ENCODE results near the gene GPER1.
"Not testable (repeated sequence)": the region's sequence is repeated elsewhere in the genome, so short reads cannot be mapped to it uniquely, and the experiment has no call there.

Gene GPER1

GRCh38 chr7:1112625-1113547 lies 25.0 kb downstream of the GPER1 start:
- Histone ChIP-seq H3K79me1 (ENCODE audit: low read length) (no peaks in the 10 kb centered on the region), H2AK5ac (ENCODE audit: low read length) (no peak overlapping the region), H3K56ac (ENCODE audit: low read length) (no peak overlapping the region), H3K27ac (ENCODE audit: low read depth, low read length) (no peak overlapping the region), H4K8ac (ENCODE audit: low read depth, low read length) (no peak overlapping the region), H3K18ac (ENCODE audit: low read length) (no peak overlapping the region), H3K4ac (ENCODE audit: low read depth, low read length) (no peak overlapping the region), H3K23ac (ENCODE audit: low read length) (no peak overlapping the region), H4K5ac (ENCODE audit: low read length) (no peak overlapping the region), H2BK15ac (replicated peaks; ENCODE audit: low read depth) (no peak overlapping the region), H3K4me1 (ENCODE audit: control insufficient read depth, low read depth, low read length) (no peaks in the 10 kb centered on the region), H3K79me2 (ENCODE audit: control insufficient read depth, insufficient read depth, low read length) (no peaks in the 10 kb centered on the region), H2BK120ac (ENCODE audit: low read depth, low read length) (no peak overlapping the region), H3K9ac (ENCODE audit: low read length) (no peak overlapping the region), H3K27me3 (ENCODE audit: insufficient read depth, low read length, poor library complexity) (no peaks in the 10 kb centered on the region), H3K36me3 (ENCODE audit: control insufficient read depth, insufficient read depth, low read length) (no peaks in the 10 kb centered on the region), H3K4me3 (ENCODE audit: low read length) (no peak overlapping the region), H2BK5ac (ENCODE audit: low read length) (no peak overlapping the region), H3K4me2 (ENCODE audit: low read length) (no peak overlapping the region)
- no CpG with 5 or more reads among the region's 43 CpGs for WGBS (ENCODE audit: extremely low coverage, insufficient coverage, low lambda C conversion rate)
- DNase-seq, result no peak

GRCh38 chr7:1113548-1113885 lies 25.6 kb downstream of the GPER1 start:
- DNase-seq, result no peak

GRCh38 chr7:1114088-1114487 lies 26.2 kb downstream of the GPER1 start:
- Histone ChIP-seq H4K8ac (ENCODE audit: low read depth, low read length) (no peak overlapping the region), H2BK120ac (ENCODE audit: low read depth, low read length) (no peak overlapping the region), H3K23ac (ENCODE audit: low read length) (no peak overlapping the region), H3K4me1 (ENCODE audit: control insufficient read depth, low read depth, low read length) (no peaks in the 10 kb centered on the region), H3K4ac (ENCODE audit: low read depth, low read length) (no peak overlapping the region), H3K79me1 (ENCODE audit: low read length) (no peaks in the 10 kb centered on the region), H3K4me2 (ENCODE audit: low read length) (no peak overlapping the region), H3K18ac (ENCODE audit: low read length) (no peak overlapping the region), H2BK15ac (replicated peaks; ENCODE audit: low read depth) (no peak overlapping the region), H2AK5ac (ENCODE audit: low read length) (no peak overlapping the region), H3K9ac (ENCODE audit: low read length) (no peak overlapping the region), H3K27ac (ENCODE audit: low read depth, low read length) (no peak overlapping the region), H3K36me3 (ENCODE audit: control insufficient read depth, insufficient read depth, low read length) (no peaks in the 10 kb centered on the region), H3K4me3 (ENCODE audit: low read length) (no peak overlapping the region), H3K79me2 (ENCODE audit: control insufficient read depth, insufficient read depth, low read length) (no peaks in the 10 kb centered on the region), H2BK5ac (ENCODE audit: low read length) (no peak overlapping the region), H3K56ac (ENCODE audit: low read length) (no peak overlapping the region), H3K27me3 (ENCODE audit: insufficient read depth, low read length, poor library complexity) (no peaks in the 10 kb centered on the region), H4K5ac (ENCODE audit: low read length) (no peak overlapping the region)
- no peak for DNase-seq
- WGBS (ENCODE audit: extremely low coverage, insufficient coverage, low lambda C conversion rate), result no CpG with 5 or more reads among the region's 13 CpGs

More at GRCh38 chr7:1113548-1113885, 25.6 kb downstream of the GPER1 start:
- Histone ChIP-seq H2BK120ac (ENCODE audit: low read depth, low read length) (no peak overlapping the region), H3K79me1 (ENCODE audit: low read length) (no peaks in the 10 kb centered on the region), H3K4me1 (ENCODE audit: control insufficient read depth, low read depth, low read length) (no peaks in the 10 kb centered on the region), H2AK5ac (ENCODE audit: low read length) (no peak overlapping the region), H3K27me3 (ENCODE audit: insufficient read depth, low read length, poor library complexity) (no peaks in the 10 kb centered on the region), H2BK15ac (replicated peaks; ENCODE audit: low read depth) (no peak overlapping the region), H3K4me3 (ENCODE audit: low read length) (no peak overlapping the region), H2BK5ac (ENCODE audit: low read length) (no peak overlapping the region), H3K9ac (ENCODE audit: low read length) (no peak overlapping the region), H3K27ac (ENCODE audit: low read depth, low read length) (no peak overlapping the region), H4K8ac (ENCODE audit: low read depth, low read length) (no peak overlapping the region), H3K4me2 (ENCODE audit: low read length) (no peak overlapping the region), H3K36me3 (ENCODE audit: control insufficient read depth, insufficient read depth, low read length) (no peaks in the 10 kb centered on the region), H3K79me2 (ENCODE audit: control insufficient read depth, insufficient read depth, low read length) (no peaks in the 10 kb centered on the region), H3K18ac (ENCODE audit: low read length) (no peak overlapping the region), H3K23ac (ENCODE audit: low read length) (no peak overlapping the region), H3K4ac (ENCODE audit: low read depth, low read length) (no peak overlapping the region), H4K5ac (ENCODE audit: low read length) (no peak overlapping the region), H3K56ac (ENCODE audit: low read length) (no peak overlapping the region)
- WGBS (ENCODE audit: extremely low coverage, insufficient coverage, low lambda C conversion rate), result no CpG with 5 or more reads among the region's 18 CpGs

GRCh38 chr7:1114505-1114904 lies 26.6 kb downstream of the GPER1 start:
- no peaks in the 10 kb centered on the region for H3K79me2 ChIP-seq (ENCODE audit: control insufficient read depth, insufficient read depth, low read length)
- H3K27me3 ChIP-seq (ENCODE audit: insufficient read depth, low read length, poor library complexity), result no peaks in the 10 kb centered on the region
- H3K4me1 ChIP-seq (ENCODE audit: control insufficient read depth, low read depth, low read length), result no peaks in the 10 kb centered on the region
- no peak overlapping the region for H2BK120ac ChIP-seq (ENCODE audit: low read depth, low read length)
- H3K9ac ChIP-seq (ENCODE audit: low read length), result no peak overlapping the region
- no CpG with 5 or more reads among the region's 19 CpGs for WGBS (ENCODE audit: extremely low coverage, insufficient coverage, low lambda C conversion rate)
- H3K4me3 ChIP-seq (ENCODE audit: low read length), result no peak overlapping the region
- no peaks in the 10 kb centered on the region for H3K79me1 ChIP-seq (ENCODE audit: low read length)
- no peak overlapping the region for H3K27ac ChIP-seq (ENCODE audit: low read depth, low read length)
- H2BK15ac ChIP-seq (replicated peaks; ENCODE audit: low read depth), result no peak overlapping the region
- H3K4me2 ChIP-seq (ENCODE audit: low read length), result no peak overlapping the region
- no peak for DNase-seq
- H3K23ac ChIP-seq (ENCODE audit: low read length), result no peak overlapping the region
- H3K36me3 ChIP-seq (ENCODE audit: control insufficient read depth, insufficient read depth, low read length), result no peaks in the 10 kb centered on the region
- no peak overlapping the region for H3K4ac ChIP-seq (ENCODE audit: low read depth, low read length)
- no peak overlapping the region for H3K18ac ChIP-seq (ENCODE audit: low read length)
- no peak overlapping the region for H2BK5ac ChIP-seq (ENCODE audit: low read length)
- H3K56ac ChIP-seq (ENCODE audit: low read length), result no peak overlapping the region
- H4K8ac ChIP-seq (ENCODE audit: low read depth, low read length), result no peak overlapping the region
- H2AK5ac ChIP-seq (ENCODE audit: low read length), result no peak overlapping the region
- no peak overlapping the region for H4K5ac ChIP-seq (ENCODE audit: low read length)

- not testable (repeated sequence) for H3K4ac ChIP-seq (ENCODE audit: low read depth, low read length); H3K27ac ChIP-seq (ENCODE audit: low read depth, low read length); H2BK15ac ChIP-seq (replicated peaks; ENCODE audit: low read depth); H2BK5ac ChIP-seq (ENCODE audit: low read length); H2BK120ac ChIP-seq (ENCODE audit: low read depth, low read length); H3K18ac ChIP-seq (ENCODE audit: low read length); H3K27me3 ChIP-seq (ENCODE audit: insufficient read depth, low read length, poor library complexity); H3K23ac ChIP-seq (ENCODE audit: low read length); DNase-seq; H4K8ac ChIP-seq (ENCODE audit: low read depth, low read length); H4K5ac ChIP-seq (ENCODE audit: low read length); H2AK5ac ChIP-seq (ENCODE audit: low read length); H3K79me1 ChIP-seq (ENCODE audit: low read length); H3K4me3 ChIP-seq (ENCODE audit: low read length); H3K36me3 ChIP-seq (ENCODE audit: control insufficient read depth, insufficient read depth, low read length); H3K9ac ChIP-seq (ENCODE audit: low read length); H3K4me1 ChIP-seq (ENCODE audit: control insufficient read depth, low read depth, low read length); H3K56ac ChIP-seq (ENCODE audit: low read length); H3K79me2 ChIP-seq (ENCODE audit: control insufficient read depth, insufficient read depth, low read length); H3K4me2 ChIP-seq (ENCODE audit: low read length)
- no CpG with 5 or more reads among the region's 44 CpGs for WGBS (ENCODE audit: extremely low coverage, insufficient coverage, low lambda C conversion rate)
Measured at GRCh38 chr7:1115171-1116045, 27.5 kb downstream of the GPER1 start.
